HT-29 (cell line): ENCODE results near the gene MEGF11. TPM values are rescaled to one million over a fixed set of nuclear protein-coding genes. Genes with fewer than 3 reads are reported as not detected.

Source experiments
- DNase-seq: peaks from one replicate; pipeline ENCODE4 v3.0.0-alpha.2; 2015; ENCODE audit warnings: low spot score
- total RNA-seq: library from RNA; depleted of rRNA; stranded (reverse); fragments of >200 nt; shearing (Covaris generic); gene quantifications from 2 replicates; pipeline ENCODE4 v1.2.3, GENCODE V29; 2014

The MEGF11 gene
- total RNA-seq, 1 experiment from 2014 or later, result 0.51 TPM

- no peak for DNase-seq
Measured at GRCh38 chr15:66066481-66066880, 187.1 kb downstream of the MEGF11 start.

GRCh38 chr15:66066005-66066404, 187.5 kb downstream of the MEGF11 start:
- DNase-seq, result no peak

GRCh38 chr15:66065325-66065724, 188.2 kb downstream of the MEGF11 start:
- no peak for DNase-seq

- DNase-seq, result no peak
Measured at GRCh38 chr15:66063147-66063546, 190.4 kb downstream of the MEGF11 start.

GRCh38 chr15:66057089-66057488, 196.5 kb downstream of the MEGF11 start:
- DNase-seq, result no peak

- DNase-seq, result no peak
Measured at GRCh38 chr15:66053991-66054390, 199.6 kb downstream of the MEGF11 start.

- DNase-seq, result no peak
Measured at GRCh38 chr15:66051833-66052232, 201.7 kb downstream of the MEGF11 start.

- no peak for DNase-seq
Measured at GRCh38 chr15:66050264-66050663, 203.3 kb downstream of the MEGF11 start.

GRCh38 chr15:66049353-66049752, 204.2 kb downstream of the MEGF11 start:
- no peak for DNase-seq

- no peak for DNase-seq
Measured at GRCh38 chr15:66047321-66048024, 206.1 kb downstream of the MEGF11 start.

GRCh38 chr15:66046751-66047150, 206.8 kb downstream of the MEGF11 start:
- peak; percentile 33 for DNase-seq

- no peak for DNase-seq
Measured at GRCh38 chr15:66046326-66046725, 207.2 kb downstream of the MEGF11 start.

GRCh38 chr15:66045542-66045941, 208.0 kb downstream of the MEGF11 start:
- no peak for DNase-seq

GRCh38 chr15:66044837-66045236, 208.7 kb downstream of the MEGF11 start:
- no peak for DNase-seq

GRCh38 chr15:66043264-66043663, 210.3 kb downstream of the MEGF11 start:
- no peak for DNase-seq

- no peak for DNase-seq
Measured at GRCh38 chr15:66042624-66043023, 210.9 kb downstream of the MEGF11 start.

- no peak for DNase-seq
Measured at GRCh38 chr15:66041276-66041675, 212.3 kb downstream of the MEGF11 start.

- no peak for DNase-seq
Measured at GRCh38 chr15:66040211-66040892, 213.2 kb downstream of the MEGF11 start.

- DNase-seq, result no peak
Measured at GRCh38 chr15:66039117-66039871, 214.3 kb downstream of the MEGF11 start.

- no peak for DNase-seq
Measured at GRCh38 chr15:66038387-66039116, 215.0 kb downstream of the MEGF11 start.

- no peak for DNase-seq
Measured at GRCh38 chr15:66036859-66037258, 216.7 kb downstream of the MEGF11 start.

- DNase-seq, result no peak
Measured at GRCh38 chr15:66035901-66036300, 217.6 kb downstream of the MEGF11 start.
